Stimulated activated CD8-positive, alpha-beta memory T cell treated with anti-CD3 and anti-CD28 coated beads, Interleukin-15, amount 100 ng/mL, for 24 hours (primary cell): ENCODE measurements around the gene ALG12.

Source experiments
- DNase-seq: peaks from one replicate; pipeline ENCODE4 v3.0.0-alpha.2; 2020; ENCODE audit warnings: low read depth

ALG12 gene

GRCh38 chr22:49887702-49888101, 30.5 kb downstream of the ALG12 start:
- no peak for DNase-seq

GRCh38 chr22:49887064-49887451, 31.2 kb downstream of the ALG12 start:
- DNase-seq: no peak

GRCh38 chr22:49886346-49887063, 31.7 kb downstream of the ALG12 start:
- DNase-seq: no peak

- no peak for DNase-seq
Observed at GRCh38 chr22:49885881-49886280, 32.4 kb downstream of the ALG12 start.

GRCh38 chr22:49885281-49885680, 33.0 kb downstream of the ALG12 start:
- DNase-seq: no peak

- no peak for DNase-seq
Observed at GRCh38 chr22:49884503-49885260, 33.6 kb downstream of the ALG12 start.

GRCh38 chr22:49884075-49884474, 34.2 kb downstream of the ALG12 start:
- DNase-seq: no peak

- DNase-seq: no peak
Observed at GRCh38 chr22:49883294-49883640, 35.0 kb downstream of the ALG12 start.

- no peak for DNase-seq
Observed at GRCh38 chr22:49882519-49883293, 35.5 kb downstream of the ALG12 start.

GRCh38 chr22:49881856-49882255, 36.4 kb downstream of the ALG12 start:
- no peak for DNase-seq

GRCh38 chr22:49880281-49880680, 38.0 kb downstream of the ALG12 start:
- no peak for DNase-seq

GRCh38 chr22:49879871-49880270, 38.4 kb downstream of the ALG12 start:
- no peak for DNase-seq

GRCh38 chr22:49878206-49878605, 40.0 kb downstream of the ALG12 start:
- no peak for DNase-seq

- no peak for DNase-seq
Observed at GRCh38 chr22:49877642-49878041, 40.6 kb downstream of the ALG12 start.

GRCh38 chr22:49873228-49873940, 44.9 kb downstream of the ALG12 start:
- no peak for DNase-seq

GRCh38 chr22:49872347-49872746, 45.9 kb downstream of the ALG12 start:
- DNase-seq: no peak

GRCh38 chr22:49871482-49871881, 46.8 kb downstream of the ALG12 start:
- no peak for DNase-seq

GRCh38 chr22:49869845-49870712, 48.2 kb downstream of the ALG12 start:
- DNase-seq: no peak

GRCh38 chr22:49869086-49869830, 49.0 kb downstream of the ALG12 start:
- DNase-seq: no peak
